Measurements from ENCODE around the gene ABHD8. TPM values are rescaled to one million over a fixed set of nuclear protein-coding genes. Genes with fewer than 3 reads are reported as not detected.

ABHD8 gene
- total and polyA plus RNA-seq, 2 of the 13 experiments (the other 11 are each of a cell fraction or from before 2014, with no cell fraction given) = 6.3 to 7.2 TPM

GRCh38 chr19:17309198-17309964 is 6.2 kb upstream of the ABHD8 start, which contains the start of gene DDA1 (continued):
- TF ChIP-seq MZF1 (CRISPR knock-in tag; IDR thresholded peaks at IDR 0.05; ENCODE audit: borderline replicate concordance) (0 out of 2 replicates have a peak, but pooled peaks have one; percentile 30), POGZ (CRISPR knock-in tag; IDR thresholded peaks at IDR 0.05) (peak; percentile 64), ZNF225 (CRISPR knock-in tag; IDR thresholded peaks at IDR 0.05) (peak; percentile 12; the same call in 1 of the 2 replicates), SALL1 (CRISPR knock-in tag; IDR thresholded peaks at IDR 0.05) (peak; percentile 37; the same call in 1 of the 2 replicates), MIER2 (CRISPR knock-in tag; IDR thresholded peaks at IDR 0.05) (no peak), ZNF891 (CRISPR knock-in tag; IDR thresholded peaks at IDR 0.05) (0 out of 2 replicates have a peak, but pooled peaks have one; percentile 40), TMF1 (CRISPR knock-in tag; IDR thresholded peaks at IDR 0.05; ENCODE audit: low read depth) (0 out of 2 replicates have a peak, but pooled peaks have one; percentile 64), NFYC (CRISPR knock-in tag; IDR thresholded peaks at IDR 0.05) (peak; percentile 99), RXRA (CRISPR knock-in tag; IDR thresholded peaks at IDR 0.05) (no peak; the same call in 1 of the 2 replicates), RARA (CRISPR knock-in tag; IDR thresholded peaks at IDR 0.05) (no peak), KLF11 (CRISPR knock-in tag; IDR thresholded peaks at IDR 0.05) (peak; percentile 59; the same call in 1 of the 2 replicates), KDM2A (CRISPR knock-in tag; IDR thresholded peaks at IDR 0.05; ENCODE audit: borderline replicate concordance, low read depth) (peak; percentile 32; the same call in 1 of the 2 replicates), GFI1 (CRISPR knock-in tag; IDR thresholded peaks at IDR 0.05; ENCODE audit: borderline replicate concordance) (no peak), SNAPC2 (CRISPR knock-in tag; IDR thresholded peaks at IDR 0.05) (no peak), HDAC1 (CRISPR knock-in tag; IDR thresholded peaks at IDR 0.05) (0 out of 2 replicates have a peak, but pooled peaks have one; percentile 2), NRL (CRISPR knock-in tag; IDR thresholded peaks at IDR 0.05; ENCODE audit: borderline replicate concordance) (peak; percentile 61; the same call in 1 of the 2 replicates), ZNF142 (CRISPR knock-in tag; IDR thresholded peaks at IDR 0.05) (peak; percentile 62; the same call in 1 of the 2 replicates)
- TF ChIP-seq, protein P1, sequence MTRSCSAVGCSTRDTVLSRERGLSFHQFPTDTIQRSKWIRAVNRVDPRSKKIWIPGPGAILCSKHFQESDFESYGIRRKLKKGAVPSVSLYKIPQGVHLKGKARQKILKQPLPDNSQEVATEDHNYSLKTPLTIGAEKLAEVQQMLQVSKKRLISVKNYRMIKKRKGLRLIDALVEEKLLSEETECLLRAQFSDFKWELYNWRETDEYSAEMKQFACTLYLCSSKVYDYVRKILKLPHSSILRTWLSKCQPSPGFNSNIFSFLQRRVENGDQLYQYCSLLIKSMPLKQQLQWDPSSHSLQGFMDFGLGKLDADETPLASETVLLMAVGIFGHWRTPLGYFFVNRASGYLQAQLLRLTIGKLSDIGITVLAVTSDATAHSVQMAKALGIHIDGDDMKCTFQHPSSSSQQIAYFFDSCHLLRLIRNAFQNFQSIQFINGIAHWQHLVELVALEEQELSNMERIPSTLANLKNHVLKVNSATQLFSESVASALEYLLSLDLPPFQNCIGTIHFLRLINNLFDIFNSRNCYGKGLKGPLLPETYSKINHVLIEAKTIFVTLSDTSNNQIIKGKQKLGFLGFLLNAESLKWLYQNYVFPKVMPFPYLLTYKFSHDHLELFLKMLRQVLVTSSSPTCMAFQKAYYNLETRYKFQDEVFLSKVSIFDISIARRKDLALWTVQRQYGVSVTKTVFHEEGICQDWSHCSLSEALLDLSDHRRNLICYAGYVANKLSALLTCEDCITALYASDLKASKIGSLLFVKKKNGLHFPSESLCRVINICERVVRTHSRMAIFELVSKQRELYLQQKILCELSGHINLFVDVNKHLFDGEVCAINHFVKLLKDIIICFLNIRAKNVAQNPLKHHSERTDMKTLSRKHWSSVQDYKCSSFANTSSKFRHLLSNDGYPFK (CRISPR knock-in tag; IDR thresholded peaks at IDR 0.05; ENCODE audit: borderline replicate concordance) = peak; percentile 70; the same call in 1 of the 2 replicates
- TF ChIP-seq, protein P2, sequence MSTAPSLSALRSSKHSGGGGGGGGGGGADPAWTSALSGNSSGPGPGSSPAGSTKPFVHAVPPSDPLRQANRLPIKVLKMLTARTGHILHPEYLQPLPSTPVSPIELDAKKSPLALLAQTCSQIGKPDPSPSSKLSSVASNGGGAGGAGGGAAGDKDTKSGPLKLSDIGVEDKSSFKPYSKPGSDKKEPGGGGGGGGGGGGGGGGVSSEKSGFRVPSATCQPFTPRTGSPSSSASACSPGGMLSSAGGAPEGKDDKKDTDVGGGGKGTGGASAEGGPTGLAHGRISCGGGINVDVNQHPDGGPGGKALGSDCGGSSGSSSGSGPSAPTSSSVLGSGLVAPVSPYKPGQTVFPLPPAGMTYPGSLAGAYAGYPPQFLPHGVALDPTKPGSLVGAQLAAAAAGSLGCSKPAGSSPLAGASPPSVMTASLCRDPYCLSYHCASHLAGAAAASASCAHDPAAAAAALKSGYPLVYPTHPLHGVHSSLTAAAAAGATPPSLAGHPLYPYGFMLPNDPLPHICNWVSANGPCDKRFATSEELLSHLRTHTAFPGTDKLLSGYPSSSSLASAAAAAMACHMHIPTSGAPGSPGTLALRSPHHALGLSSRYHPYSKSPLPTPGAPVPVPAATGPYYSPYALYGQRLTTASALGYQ (CRISPR knock-in tag; IDR thresholded peaks at IDR 0.05) = peak; percentile 3; the same call in 1 of the 2 replicates
